Keratinocyte (primary cell): Measurements from ENCODE around the gene JOSD2. TPM values are rescaled to one million over a fixed set of nuclear protein-coding genes. Genes with fewer than 3 reads are reported as not detected.

Experiments
- DNase-seq: peaks from one replicate; pipeline ENCODE4 v3.0.0-alpha.2; 2011; ENCODE audit warnings: low read depth, missing footprints, low spot score
- FAIRE-seq: peaks from 2 replicates; lab custom pipeline; 2011; peaks lifted over from hg19 to GRCh38; lab: Jason Lieb, UNC
- H2AFZ ChIP-seq: 2 replicates; pipeline ENCODE4 v1.6.0; 2012; ENCODE audit warnings: low read length, control low read depth, inconsistent platforms; ENCODE audit not compliant: control insufficient read depth
- H3K27ac ChIP-seq: 2 replicates; pipeline ENCODE4 v1.5.1; 2011; ENCODE audit warnings: low read length; ENCODE audit not compliant: control insufficient read depth, insufficient read depth
- H3K27me3 ChIP-seq: 3 replicates; pipeline ENCODE4 v1.6.0; 2011; ENCODE audit warnings: low read length; ENCODE audit not compliant: control insufficient read depth, insufficient read depth; ENCODE audit errors: extremely low read depth
- H3K36me3 ChIP-seq, 2 experiments: 2 replicates in 1 of 2; 3 replicates in 1 of 2; pipeline ENCODE4 v1.5.1; 2011; ENCODE audit warnings: low read length in 2 of 2, mild to moderate bottlenecking in 1 of 2; ENCODE audit not compliant: control insufficient read depth in 2 of 2, insufficient read depth in 2 of 2; ENCODE audit errors: extremely low read depth in 1 of 2
- H3K4me1 ChIP-seq: 3 replicates; pipeline ENCODE4 v1.5.1; 2011; ENCODE audit warnings: low read length; ENCODE audit not compliant: control insufficient read depth, insufficient read depth; ENCODE audit errors: extremely low read depth
- H3K4me2 ChIP-seq: 3 replicates; pipeline ENCODE4 v1.6.0; 2011; ENCODE audit warnings: low read depth, low read length; ENCODE audit not compliant: control insufficient read depth, insufficient read depth; ENCODE audit errors: extremely low read depth
- H3K4me3 ChIP-seq, 3 experiments: fragments of 200-600 bp in 1 of 3; sonication (generic) in 1 of 3; 2 replicates in 2 of 3; 3 replicates in 1 of 3; pipeline ENCODE4 v1.5.1; 2011 to 2016; ENCODE audit warnings: low read length in 3 of 3, mild to moderate bottlenecking in 3 of 3, control low read depth in 2 of 3, inconsistent platforms in 1 of 3, low read depth in 1 of 3, mixed read lengths in 1 of 3, mixed run types in 1 of 3, moderate library complexity in 1 of 3; ENCODE audit not compliant: control insufficient read depth in 2 of 3, insufficient read depth in 2 of 3; ENCODE audit errors: extremely low read depth in 1 of 3
- H3K79me2 ChIP-seq: 2 replicates; pipeline ENCODE4 v1.6.0; 2012; ENCODE audit warnings: low read length; ENCODE audit not compliant: control insufficient read depth, insufficient read depth
- H3K9ac ChIP-seq: 3 replicates; pipeline ENCODE4 v1.6.0; 2011; ENCODE audit warnings: low read length; ENCODE audit not compliant: control insufficient read depth, insufficient read depth; ENCODE audit errors: extremely low read depth
- H3K9me1 ChIP-seq: 3 replicates; pipeline ENCODE4 v1.6.0; 2011; ENCODE audit warnings: low read length; ENCODE audit not compliant: control insufficient read depth, insufficient read depth; ENCODE audit errors: extremely low read depth
- H3K9me3 ChIP-seq: 2 replicates; pipeline ENCODE4 v1.5.1; 2012; ENCODE audit warnings: low read depth, low read length; ENCODE audit not compliant: control insufficient read depth
- H4K20me1 ChIP-seq: 3 replicates; pipeline ENCODE4 v1.6.0; 2011; ENCODE audit warnings: low read length; ENCODE audit not compliant: control insufficient read depth, insufficient read depth; ENCODE audit errors: extremely low read depth
- CTCF ChIP-seq, 3 experiments: IDR thresholded peaks in 1 of 3; conservative IDR thresholded peaks in 1 of 3; optimal IDR thresholded peaks in 1 of 3; 2 replicates in 2 of 3; 3 replicates in 1 of 3; pipeline versions ENCODE3 to v1.5.1; 2011; ENCODE audit warnings: low read length in 3 of 3, mild to moderate bottlenecking in 3 of 3, moderate library complexity in 2 of 3, control low read depth in 1 of 3, inconsistent platforms in 1 of 3; ENCODE audit not compliant: insufficient read depth in 2 of 3; ENCODE audit errors: extremely low read depth in 1 of 3
- EZH2 ChIP-seq: IDR thresholded peaks from one replicate; pipeline ENCODE4 v1.6.1; 2012; ENCODE audit warnings: inconsistent platforms, mild to moderate bottlenecking, low read length, moderate library complexity
- dilution Hi-C: fragments of 300-500 bp; cut with MboI; formaldehyde crosslinking; loops from one replicate; pipeline ENCODE4 v1.7.0; 2020; ENCODE audit warnings: low sequenced_read_pairs; ENCODE audit not compliant: extremely low pct_ligation_motif_present
- polyA plus RNA-seq, 5 experiments: library from polyadenylated mRNA; depleted of rRNA in 3 of 5; stranded (reverse) in 3 of 5; stranded (forward) in 1 of 5; unstranded in 1 of 5; fragments of >200 nt; gene quantifications; 1 replicate in 1 of 5; 2 replicates in 3 of 5; 3 replicates in 1 of 5; pipeline versions ENCODE4 v1.2.1 to v1.2.3, GENCODE V29; 2011 to 2012; ENCODE audit warnings: missing spikeins in 2 of 5, low read depth in 1 of 5, low replicate concordance in 1 of 5

JOSD2 gene
- polyA plus RNA-seq, 1 donor (not counting 4 experiments of a cell fraction or from before 2014, with no cell fraction given), result 18.7 TPM

GRCh38 chr19:50506700-50507099 lies 4.3 kb downstream of the JOSD2 start:
- H4K20me1 ChIP-seq, result no peaks in the 10 kb centered on the region
- peaks cover 4% of the 10 kb centered on the region for H3K4me1 ChIP-seq
- H3K36me3 ChIP-seq, result peaks cover 0 to 1% of the 10 kb centered on the region in 2 experiments
- no peak overlapping the region for H3K27ac ChIP-seq
- no peaks in the 10 kb centered on the region for H3K9me1 ChIP-seq
- DNase-seq (no peak), FAIRE-seq (no peak)
- no peak overlapping the region for H3K4me3 ChIP-seq
- dilution Hi-C loops, result no loop called here
- H2AFZ ChIP-seq, result no peak overlapping the region
- no peaks in the 10 kb centered on the region for H3K9me3 ChIP-seq
- peaks cover 5% of the 10 kb centered on the region for H3K79me2 ChIP-seq
- no peak overlapping the region for H3K4me2 ChIP-seq
- TF ChIP-seq EZH2, result no peak
- no peak for TF ChIP-seq CTCF (optimal IDR thresholded peaks at IDR 0.05 in 1 of 3, IDR thresholded peaks at IDR 0.05 in 1 of 3, conservative IDR thresholded peaks at IDR 0.05 in 1 of 3; ENCODE audit: extremely low read depth in 1 of 3, insufficient read depth in 2 of 3, low read length in 3 of 3)
- no peak overlapping the region for H3K9ac ChIP-seq
- no peaks in the 10 kb centered on the region for H3K27me3 ChIP-seq

- Histone ChIP-seq H2AFZ (no peak overlapping the region), H3K9me1 (no peaks in the 10 kb centered on the region), H3K9ac (no peak overlapping the region), H3K27ac (no peak overlapping the region), H3K4me2 (no peak overlapping the region), H3K79me2 (peaks cover 5% of the 10 kb centered on the region), H3K36me3 (peaks cover 0 to 1% of the 10 kb centered on the region in 2 experiments), H3K9me3 (no peaks in the 10 kb centered on the region), H4K20me1 (no peaks in the 10 kb centered on the region), H3K4me1 (peaks cover 4% of the 10 kb centered on the region), H3K27me3 (no peaks in the 10 kb centered on the region), H3K4me3 (no peak overlapping the region)
- TF ChIP-seq EZH2, result no peak
- no peak for TF ChIP-seq CTCF (optimal IDR thresholded peaks at IDR 0.05 in 1 of 3, IDR thresholded peaks at IDR 0.05 in 1 of 3, conservative IDR thresholded peaks at IDR 0.05 in 1 of 3; ENCODE audit: extremely low read depth in 1 of 3, insufficient read depth in 2 of 3, low read length in 3 of 3)
- dilution Hi-C loops, result no loop called here
- DNase-seq, result no peak
- FAIRE-seq, result no peak
Measured at GRCh38 chr19:50505856-50506611, 5.0 kb downstream of the JOSD2 start.
